Stimulated activated CD8-positive, alpha-beta memory T cell treated with anti-CD3 and anti-CD28 coated beads, Interleukin-2, amount 100 ng/mL, for 1 hour (primary cell): ENCODE data around the gene MYCN.
"Not testable (repeated sequence)": the region's sequence is repeated elsewhere in the genome, so short reads cannot be mapped to it uniquely, and the experiment has no call there.

Experiments used
- DNase-seq, 2 donors: peaks; one replicate each; pipeline ENCODE4 v3.0.0-alpha.2; 2020; ENCODE audit warnings: low read depth in 2 of 2

MYCN gene

GRCh38 chr2:15943378-15944280 is 3.3 kb downstream of the MYCN start:
- DNase-seq = no peak

DNA sequence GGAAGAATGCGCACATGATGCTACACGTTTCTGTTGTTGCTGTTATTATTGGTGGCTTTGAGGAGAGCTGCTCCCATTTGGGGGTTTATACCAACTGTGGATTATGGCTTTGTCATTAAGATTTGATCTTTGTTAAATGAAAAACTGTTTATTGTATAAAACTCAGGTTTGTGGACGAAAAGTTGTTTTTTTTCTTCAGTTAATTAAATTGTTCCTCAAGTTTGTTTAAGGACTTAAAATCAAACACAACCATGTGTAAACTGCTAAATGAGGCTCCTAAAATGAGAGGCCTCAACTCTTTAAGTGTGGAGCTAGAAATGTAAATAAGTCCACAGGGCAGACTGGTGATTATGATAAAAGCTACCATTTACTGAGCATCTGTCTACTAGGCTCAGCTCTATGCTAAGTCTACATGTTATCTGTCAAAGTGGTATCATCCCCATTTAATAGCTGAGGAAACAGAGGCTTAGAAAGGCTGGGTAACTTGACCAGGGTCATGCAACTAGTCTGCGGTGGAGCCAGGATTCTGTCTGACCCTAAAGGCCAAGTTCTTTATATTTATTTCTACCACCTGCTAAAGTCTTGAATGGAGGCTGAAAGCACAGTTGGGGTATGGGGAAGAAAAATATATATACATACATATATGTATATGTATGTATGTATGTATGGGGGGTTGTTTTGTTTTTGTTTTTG is 4.1 kb downstream of the MYCN start:
- no peak for DNase-seq

- no peak for DNase-seq
Measured at GRCh38 chr2:15945909-15946705, 5.8 kb downstream of the MYCN start.

- no peak for DNase-seq
Measured at GRCh38 chr2:15946983-15947382, 6.6 kb downstream of the MYCN start.

GRCh38 chr2:15947431-15947830 is 7.1 kb downstream of the MYCN start:
- no peak for DNase-seq

DNA sequence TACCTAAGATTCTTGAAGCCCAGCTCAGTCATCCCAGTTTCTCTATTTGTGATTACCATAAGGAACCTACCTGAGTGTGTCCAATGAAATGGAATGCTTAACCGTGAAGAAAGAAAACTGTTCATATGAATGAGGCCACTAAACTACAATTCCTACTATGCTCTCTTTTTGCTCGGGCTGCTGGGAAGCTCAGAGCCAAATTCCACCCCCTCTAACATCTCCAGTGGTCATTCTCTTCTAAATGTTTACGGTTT is 8.3 kb downstream of the MYCN start:
- no peak for DNase-seq

GRCh38 chr2:15949126-15949525 is 8.8 kb downstream of the MYCN start:
- DNase-seq = no peak

DNA sequence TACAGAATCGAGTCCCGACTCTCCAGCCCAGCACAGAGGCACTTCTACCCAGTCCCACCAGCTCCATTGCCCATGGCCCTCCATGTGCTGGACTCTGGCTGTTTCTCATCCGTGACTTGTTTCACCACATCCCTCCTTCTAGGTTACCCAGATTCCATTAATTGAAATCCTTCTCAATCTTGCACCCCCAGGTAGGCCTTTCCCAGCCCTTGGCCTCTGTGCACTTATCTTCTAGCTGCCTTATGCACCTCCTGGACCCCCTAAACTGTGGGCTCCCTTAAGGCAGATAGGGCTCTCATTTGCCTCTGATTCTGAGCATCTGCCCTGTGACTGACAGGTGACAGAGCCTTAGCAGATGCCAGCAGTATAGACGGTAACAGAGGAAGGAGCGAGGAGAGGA is 9.2 kb downstream of the MYCN start:
- DNase-seq = no peak

DNA sequence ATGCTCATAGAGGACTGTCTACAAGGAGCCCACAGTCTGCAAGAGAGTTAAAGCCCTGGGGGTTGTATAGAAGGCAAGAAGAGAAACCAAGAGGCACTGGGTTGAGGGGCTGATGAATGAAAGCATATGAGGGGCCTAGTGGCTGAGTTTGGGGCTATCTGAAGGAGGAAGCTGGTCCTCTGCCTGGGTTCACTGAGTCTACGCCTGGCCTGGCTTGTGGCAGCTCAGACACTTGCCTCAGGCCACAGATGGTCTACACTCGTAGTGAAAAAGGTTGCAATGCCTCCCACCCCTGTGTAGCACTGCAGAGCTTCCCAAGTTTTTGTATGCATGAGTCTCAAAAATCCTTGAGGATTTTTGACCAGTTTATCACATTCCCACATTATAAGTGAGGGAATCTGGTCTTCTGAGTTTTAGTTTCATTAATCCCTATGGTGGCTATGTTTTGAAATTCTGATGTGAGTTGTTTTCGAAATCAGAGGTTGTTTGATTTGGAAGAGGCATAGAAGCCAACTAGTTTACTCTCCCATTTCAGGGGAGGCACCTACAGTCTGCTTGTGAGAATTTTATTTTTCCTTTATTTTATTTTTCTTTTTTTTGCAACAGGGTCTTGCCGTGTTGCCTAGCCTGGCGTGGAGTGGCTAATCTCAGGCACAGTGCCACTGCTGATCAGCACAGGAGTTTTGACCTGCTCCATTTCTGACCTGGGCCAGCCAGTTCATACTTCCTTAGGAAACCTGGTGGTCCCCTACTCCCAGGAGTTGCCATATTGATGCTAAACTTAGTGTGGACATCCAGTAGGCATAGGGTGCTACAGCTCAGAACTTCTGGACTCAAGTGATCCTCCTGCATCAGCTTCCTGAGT is 10.0 kb downstream of the MYCN start:
- DNase-seq = no peak

DNA sequence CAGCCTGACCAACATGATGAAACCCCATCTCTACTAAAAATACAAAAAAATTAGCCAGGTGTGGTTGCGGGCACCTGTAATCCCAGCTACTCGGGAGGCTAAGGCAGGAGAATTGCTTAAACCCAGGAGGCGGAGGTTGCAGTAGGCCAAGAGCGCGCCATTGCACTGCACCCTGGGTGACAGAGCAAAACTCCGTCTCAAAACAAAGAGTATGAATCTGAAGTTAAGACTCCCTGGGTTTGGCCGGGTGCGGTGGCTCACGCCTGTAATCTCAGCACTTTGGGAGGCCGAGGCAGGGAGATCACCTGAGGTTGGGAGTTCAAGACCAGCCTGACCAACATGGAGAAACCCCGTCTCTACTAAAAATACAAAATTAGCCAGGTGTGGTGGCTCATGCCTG is 11.6 kb downstream of the MYCN start:
- not testable (repeated sequence) for DNase-seq

GRCh38 chr2:15952451-15953146 is 12.2 kb downstream of the MYCN start:
- DNase-seq = no peak

DNA sequence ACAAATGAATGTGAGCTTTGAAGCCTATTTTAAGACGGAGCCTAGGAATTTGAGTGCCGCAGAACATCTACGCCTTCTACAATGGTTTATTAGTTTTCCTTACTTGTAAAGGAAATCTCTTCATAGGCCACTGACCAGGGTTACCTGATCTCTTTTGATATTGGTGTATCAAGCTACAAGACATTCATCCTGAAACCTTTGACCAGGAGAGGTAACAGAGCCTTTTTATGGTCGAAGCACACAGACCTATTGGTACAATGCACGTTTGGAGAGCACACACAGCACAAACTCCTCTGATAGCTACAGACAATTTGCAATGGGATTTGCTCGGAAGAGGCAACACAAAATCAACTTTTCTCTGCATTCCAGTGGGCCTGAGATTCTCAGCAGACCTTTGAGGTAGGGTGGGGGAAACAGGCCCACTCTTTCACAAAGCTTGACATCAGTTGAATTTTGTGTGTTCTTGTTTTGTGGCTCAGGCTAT is 12.8 kb downstream of the MYCN start:
- DNase-seq = no peak

DNA sequence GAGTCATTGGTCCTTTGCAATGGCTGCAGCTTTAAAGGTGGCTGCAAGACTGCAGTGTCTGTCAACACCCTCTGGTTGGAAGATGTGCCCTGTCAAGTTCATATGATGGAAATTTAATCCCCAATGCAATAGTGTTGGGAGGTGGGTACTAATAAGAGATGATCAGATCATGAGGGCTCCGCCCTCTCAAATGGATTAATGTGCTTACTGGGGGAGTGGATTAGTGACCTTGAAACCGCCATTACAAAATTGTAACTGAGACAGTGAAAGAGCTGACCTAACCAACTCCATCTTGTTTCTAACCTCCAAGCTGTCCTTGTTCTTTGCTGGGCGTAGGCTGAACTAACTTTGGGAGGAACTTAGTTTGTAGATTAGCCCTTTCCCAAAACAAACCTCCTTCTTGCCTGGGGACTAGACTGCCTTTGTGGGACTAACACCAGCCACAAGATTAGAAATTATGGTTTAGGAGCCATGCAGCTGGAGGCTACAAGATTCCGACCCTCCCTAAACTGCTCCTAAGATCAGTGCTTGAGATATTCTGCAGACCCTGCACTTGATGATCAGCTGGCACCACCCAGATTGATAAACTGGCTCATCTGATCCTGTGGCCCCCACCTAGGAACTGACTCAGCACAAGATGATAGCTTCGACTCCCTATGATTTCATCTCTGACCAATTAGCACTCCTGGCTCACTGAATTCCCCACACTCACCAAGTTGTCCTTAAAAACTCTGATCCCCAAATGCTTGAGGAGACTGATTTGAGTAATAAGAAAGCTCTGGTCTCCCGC is 13.7 kb downstream of the MYCN start:
- no peak for DNase-seq

GRCh38 chr2:15954761-15955160 is 14.4 kb downstream of the MYCN start:
- DNase-seq = no peak

- no peak for DNase-seq
Measured at GRCh38 chr2:15955232-15955988, 15.1 kb downstream of the MYCN start.

DNA sequence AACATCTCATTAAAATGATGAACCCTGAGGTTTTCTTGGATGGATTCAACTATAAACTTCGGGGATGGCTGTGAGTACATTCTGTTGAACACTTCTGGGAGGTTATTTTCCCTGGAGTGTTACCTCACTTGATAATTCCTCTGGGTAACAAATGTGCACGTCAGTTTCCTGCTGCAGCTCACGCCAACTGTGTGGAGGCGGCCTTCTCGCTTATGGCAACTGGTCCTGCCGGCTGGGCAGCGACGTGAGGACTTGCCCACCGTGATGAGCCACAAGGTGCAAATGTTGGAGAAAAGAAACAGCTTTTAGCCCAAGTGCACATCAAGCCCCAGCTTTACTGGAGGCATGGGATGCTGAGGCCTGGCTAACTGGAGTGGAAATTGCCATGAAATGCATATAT is 15.9 kb downstream of the MYCN start:
- no peak for DNase-seq

- DNase-seq = no peak
Measured at GRCh38 chr2:15956751-15957736, 16.7 kb downstream of the MYCN start.
